Adipocyte (in vitro differentiated cells): Measurements from ENCODE around the gene PRSS38.
A peak's percentile ranks its signal among the peaks of the same experiment; 100 is the strongest.

Experiments used
- DNase-seq: peaks from one replicate; pipeline ENCODE4 v3.0.0-alpha.2; 2015; ENCODE audit warnings: low read depth
- H3K27me3 ChIP-seq: replicated peaks from 2 replicates; pipeline ENCODE4 v1.7.0; 2013; ENCODE audit warnings: mild to moderate bottlenecking, low read length, moderate library complexity; ENCODE audit not compliant: control insufficient read depth, insufficient read depth
- H3K36me3 ChIP-seq: 2 replicates; pipeline ENCODE4 v1.7.0; 2013; ENCODE audit warnings: low read length, mild to moderate bottlenecking, moderate library complexity; ENCODE audit not compliant: control insufficient read depth, insufficient read depth, severe bottlenecking
- H3K4me1 ChIP-seq: 2 replicates; pipeline ENCODE4 v1.7.0; 2013; ENCODE audit warnings: mild to moderate bottlenecking, low read length, moderate library complexity; ENCODE audit not compliant: control insufficient read depth, insufficient read depth
- H3K4me3 ChIP-seq: 2 replicates; pipeline ENCODE4 v1.7.0; 2013; ENCODE audit warnings: mild to moderate bottlenecking, low read length, moderate library complexity
- H3K9ac ChIP-seq: 2 replicates; pipeline ENCODE4 v1.7.0; 2013; ENCODE audit warnings: mild to moderate bottlenecking, low read length, moderate library complexity
- H3K9me3 ChIP-seq: 2 replicates; pipeline ENCODE4 v1.7.0; 2013; ENCODE audit warnings: mild to moderate bottlenecking, low read length, moderate library complexity; ENCODE audit not compliant: control insufficient read depth

PRSS38 gene

GRCh38 chr1:227796359-227796915 is 19.0 kb upstream of the PRSS38 start:
- Histone ChIP-seq H3K27me3 (peaks cover 3% of the 10 kb centered on the region), H3K4me3 (no peak overlapping the region), H3K9ac (no peak overlapping the region), H3K4me1 (peaks cover 16% of the 10 kb centered on the region), H3K9me3 (peaks cover 6% of the 10 kb centered on the region), H3K36me3 (no peaks in the 10 kb centered on the region)
- DNase-seq: no peak

- no peaks in the 10 kb centered on the region for H3K36me3 ChIP-seq
- no peak overlapping the region for H3K9ac ChIP-seq
- H3K27me3 ChIP-seq: peaks cover 3% of the 10 kb centered on the region
- no peak for DNase-seq
- H3K4me3 ChIP-seq: no peak overlapping the region
- H3K4me1 ChIP-seq: peaks cover 16% of the 10 kb centered on the region
- peaks cover 6% of the 10 kb centered on the region for H3K9me3 ChIP-seq
Observed at GRCh38 chr1:227797144-227797543, 18.3 kb upstream of the PRSS38 start.

GRCh38 chr1:227797625-227798024 is 17.9 kb upstream of the PRSS38 start:
- Histone ChIP-seq H3K4me1 (peaks cover 16% of the 10 kb centered on the region), H3K4me3 (no peak overlapping the region), H3K9ac (no peak overlapping the region), H3K9me3 (peaks cover 7% of the 10 kb centered on the region), H3K36me3 (no peaks in the 10 kb centered on the region), H3K27me3 (peaks cover 3% of the 10 kb centered on the region)
- no peak for DNase-seq

GRCh38 chr1:227798078-227798802 is 17.2 kb upstream of the PRSS38 start:
- Histone ChIP-seq H3K4me3 (no peak overlapping the region), H3K36me3 (no peaks in the 10 kb centered on the region), H3K9me3 (peaks cover 13% of the 10 kb centered on the region), H3K4me1 (peaks cover 16% of the 10 kb centered on the region), H3K9ac (no peak overlapping the region), H3K27me3 (peaks cover 3% of the 10 kb centered on the region)
- DNase-seq: no peak

- Histone ChIP-seq H3K9ac (no peak overlapping the region), H3K4me3 (no peak overlapping the region), H3K27me3 (peaks cover 3% of the 10 kb centered on the region), H3K9me3 (peaks cover 28% of the 10 kb centered on the region), H3K36me3 (no peaks in the 10 kb centered on the region), H3K4me1 (peaks cover 2% of the 10 kb centered on the region)
- DNase-seq: no peak
Observed at GRCh38 chr1:227799756-227800155, 15.7 kb upstream of the PRSS38 start.

GRCh38 chr1:227803933-227804332 is 11.5 kb upstream of the PRSS38 start:
- no peak for DNase-seq
- H3K4me1 ChIP-seq: no peaks in the 10 kb centered on the region

GRCh38 chr1:227805606-227806197 is 9.8 kb upstream of the PRSS38 start:
- Histone ChIP-seq H3K9me3 (peaks cover 27% of the 10 kb centered on the region), H3K9ac (no peak overlapping the region), H3K4me1 (no peaks in the 10 kb centered on the region), H3K4me3 (no peak overlapping the region), H3K36me3 (no peaks in the 10 kb centered on the region), H3K27me3 (no peaks in the 10 kb centered on the region)
- DNase-seq: peak; percentile 69

More at GRCh38 chr1:227803933-227804332, 11.5 kb upstream of the PRSS38 start:
- Histone ChIP-seq H3K9ac (no peak overlapping the region), H3K9me3 (peaks cover 33% of the 10 kb centered on the region), H3K27me3 (peaks cover 1% of the 10 kb centered on the region), H3K4me3 (no peak overlapping the region), H3K36me3 (no peaks in the 10 kb centered on the region)

GRCh38 chr1:227808566-227808965 is 6.9 kb upstream of the PRSS38 start:
- H3K9me3 ChIP-seq: peaks cover 27% of the 10 kb centered on the region
- H3K9ac ChIP-seq: no peak overlapping the region
- no peaks in the 10 kb centered on the region for H3K36me3 ChIP-seq
- H3K4me3 ChIP-seq: no peak overlapping the region
- DNase-seq: no peak
- H3K4me1 ChIP-seq: no peaks in the 10 kb centered on the region
- no peaks in the 10 kb centered on the region for H3K27me3 ChIP-seq

GRCh38 chr1:227809026-227809425 is 6.4 kb upstream of the PRSS38 start:
- no peak overlapping the region for H3K9ac ChIP-seq
- DNase-seq: no peak
- no peaks in the 10 kb centered on the region for H3K4me1 ChIP-seq
- no peak overlapping the region for H3K4me3 ChIP-seq
- H3K27me3 ChIP-seq: no peaks in the 10 kb centered on the region
- no peaks in the 10 kb centered on the region for H3K36me3 ChIP-seq
- H3K9me3 ChIP-seq: peaks cover 26% of the 10 kb centered on the region

- H3K27me3 ChIP-seq: no peaks in the 10 kb centered on the region
- H3K4me1 ChIP-seq: no peaks in the 10 kb centered on the region
- H3K36me3 ChIP-seq: no peaks in the 10 kb centered on the region
- H3K9ac ChIP-seq: no peak overlapping the region
- DNase-seq: no peak
- peaks cover 20% of the 10 kb centered on the region for H3K9me3 ChIP-seq
- no peak overlapping the region for H3K4me3 ChIP-seq
Observed at GRCh38 chr1:227813962-227814361, 1.5 kb upstream of the PRSS38 start.

GRCh38 chr1:227816750-227817446 is 1.4 kb downstream of the PRSS38 start:
- Histone ChIP-seq H3K4me1 (no peaks in the 10 kb centered on the region), H3K4me3 (no peak overlapping the region), H3K9ac (no peak overlapping the region), H3K36me3 (no peaks in the 10 kb centered on the region), H3K9me3 (peaks cover 29% of the 10 kb centered on the region), H3K27me3 (no peaks in the 10 kb centered on the region)
- DNase-seq: no peak
